VCaP (cell line): ENCODE measurements around the gene RPA1.
"Not testable (repeated sequence)": the region's sequence is repeated elsewhere in the genome, so short reads cannot be mapped to it uniquely, and the experiment has no call there.

Experiments
- H3K27ac ChIP-seq: fragments of 450-650 bp; 2 replicates; pipeline ENCODE4 v1.5.1; 2017
- CTCF ChIP-seq: fragments of 450-650 bp; conservative IDR thresholded peaks from 2 replicates; pipeline ENCODE4 v1.5.1; 2017; ENCODE audit warnings: mild to moderate bottlenecking, moderate library complexity

RPA1 gene

DNA sequence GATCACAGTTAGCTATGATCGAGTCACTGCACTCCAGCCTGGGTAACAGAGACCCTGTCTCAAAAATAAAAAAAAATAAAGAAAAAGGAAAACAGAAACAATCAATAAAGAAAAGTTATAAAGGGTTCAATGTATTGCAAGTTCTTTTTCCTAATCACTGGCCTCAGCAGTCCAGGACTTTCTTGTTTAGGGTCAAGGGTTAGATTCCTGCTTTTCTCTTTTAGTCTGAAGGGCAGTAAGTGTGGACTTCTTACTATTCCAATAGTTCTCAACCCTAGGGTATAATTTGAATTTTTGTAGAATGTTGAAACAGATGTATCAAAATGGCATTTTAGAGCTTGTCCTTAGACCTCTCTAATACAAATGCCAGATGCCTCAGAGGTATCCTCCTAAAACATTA lies 27.4 kb upstream of the RPA1 start:
- H3K27ac ChIP-seq: no peak overlapping the region
- TF ChIP-seq CTCF: no peak

DNA sequence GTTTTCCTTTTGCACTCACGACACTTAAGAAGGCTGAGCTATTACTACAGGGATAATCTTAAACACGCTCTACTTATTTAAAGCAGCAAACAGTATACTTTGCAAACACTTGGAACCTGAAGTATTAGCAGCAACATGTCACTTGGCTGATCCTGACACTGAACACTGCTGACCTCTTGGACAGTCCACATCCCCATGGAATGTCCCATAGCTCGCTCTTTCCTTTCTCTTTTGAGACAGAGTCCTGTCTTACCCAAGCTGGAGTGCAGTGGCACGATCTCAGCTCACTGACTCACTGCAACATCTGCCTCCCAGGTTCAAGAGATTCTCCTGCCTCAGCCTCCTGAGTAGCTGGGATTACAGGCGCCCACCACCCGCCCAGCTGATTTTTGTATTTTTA lies 26.5 kb upstream of the RPA1 start:
- H3K27ac ChIP-seq: no peak overlapping the region
- TF ChIP-seq CTCF: no peak

DNA sequence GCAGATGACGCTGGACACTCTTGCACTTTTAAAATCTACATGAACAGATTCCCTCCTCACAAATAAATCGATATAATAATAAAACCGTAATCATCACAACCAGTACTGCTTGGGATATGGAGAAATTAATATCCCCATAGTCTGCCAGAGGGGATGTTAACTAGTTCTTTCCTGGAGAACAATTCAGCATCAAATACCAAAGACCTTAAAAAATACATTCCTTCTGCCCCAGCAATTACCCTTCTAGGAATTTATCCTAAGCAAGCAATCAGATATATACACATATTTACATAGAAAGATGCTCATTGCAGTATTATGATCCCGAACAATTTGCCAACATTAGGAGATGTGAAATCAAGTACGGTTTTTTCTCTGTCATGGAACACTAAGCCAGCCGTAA lies 21.9 kb upstream of the RPA1 start:
- no peak for TF ChIP-seq CTCF
- H3K27ac ChIP-seq: no peak overlapping the region

DNA sequence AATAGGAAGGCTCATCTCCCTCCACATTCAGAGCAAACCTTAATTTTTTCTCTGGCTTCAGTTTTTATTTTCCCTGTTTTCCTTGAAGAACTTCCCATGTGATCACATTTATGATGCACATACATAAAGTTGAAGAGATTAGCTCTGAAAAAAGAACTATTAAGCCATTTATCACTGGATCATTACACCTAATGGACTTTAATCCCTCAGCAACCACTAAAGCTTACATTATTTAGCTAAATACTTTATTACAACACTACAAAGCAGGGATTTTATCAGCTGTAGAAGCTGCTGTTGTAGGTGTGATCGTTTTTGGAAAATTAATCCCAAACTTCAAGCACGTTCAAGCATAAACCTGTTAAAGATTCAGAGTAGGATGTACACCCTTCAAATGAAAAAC lies 21.2 kb upstream of the RPA1 start:
- TF ChIP-seq CTCF: no peak
- H3K27ac ChIP-seq: no peak overlapping the region

GRCh38 chr17:1809815-1810214 lies 20.0 kb upstream of the RPA1 start:
- not testable (repeated sequence) for H3K27ac ChIP-seq

- H3K27ac ChIP-seq: no peak overlapping the region
- no peak for TF ChIP-seq CTCF
Observed at GRCh38 chr17:1810450-1811103, 19.2 kb upstream of the RPA1 start.

DNA sequence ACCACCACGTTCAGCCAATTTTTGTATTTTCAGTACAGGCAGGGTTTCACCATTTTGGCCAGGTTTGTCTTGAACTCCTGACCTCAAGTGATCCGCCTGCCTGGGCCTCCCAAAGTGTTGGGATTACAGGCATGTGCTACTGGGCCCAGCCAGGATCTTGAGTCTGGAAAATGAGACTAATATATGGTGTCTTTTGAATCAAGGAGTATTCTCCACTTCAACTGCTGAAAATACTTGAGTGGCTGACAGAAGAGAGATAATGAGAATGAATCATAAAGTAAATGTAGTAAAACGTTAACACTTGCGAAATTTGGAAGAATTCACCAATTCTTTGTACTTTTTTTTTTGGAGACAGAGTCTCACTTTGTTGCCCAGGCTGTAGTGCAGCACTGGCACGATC lies 16.7 kb upstream of the RPA1 start:
- no peak overlapping the region for H3K27ac ChIP-seq
- no peak for TF ChIP-seq CTCF

GRCh38 chr17:1820528-1821252 lies 9.1 kb upstream of the RPA1 start:
- no peak for TF ChIP-seq CTCF
- no peak overlapping the region; the same call in 1 of the 2 replicates for H3K27ac ChIP-seq
